Activated gamma-delta T cell (primary cell): ENCODE measurements around the gene SV2B.

Experiments
- DNase-seq: peaks from one replicate; lab custom pipeline; 2025; lab: John Stamatoyannopoulos, UW

The SV2B gene

GRCh38 chr15:91193378-91193720 is 93.3 kb downstream of the SV2B start:
- no peak for DNase-seq

- no peak for DNase-seq
Observed at GRCh38 chr15:91196127-91196526, 96.1 kb downstream of the SV2B start.

- DNase-seq = no peak
Observed at GRCh38 chr15:91196768-91197167, 96.7 kb downstream of the SV2B start.

GRCh38 chr15:91199511-91199910 is 99.5 kb downstream of the SV2B start:
- DNase-seq = no peak

GRCh38 chr15:91200101-91200754 is 100.2 kb downstream of the SV2B start:
- DNase-seq = no peak

GRCh38 chr15:91202510-91203102 is 102.5 kb downstream of the SV2B start:
- DNase-seq = no peak

GRCh38 chr15:91203619-91204203 is 103.7 kb downstream of the SV2B start:
- no peak for DNase-seq

GRCh38 chr15:91208371-91208770 is 108.3 kb downstream of the SV2B start:
- DNase-seq = no peak

GRCh38 chr15:91209318-91209717 is 109.3 kb downstream of the SV2B start:
- DNase-seq = no peak

- no peak for DNase-seq
Observed at GRCh38 chr15:91209726-91210125, 109.7 kb downstream of the SV2B start.

GRCh38 chr15:91214675-91215590 is 114.9 kb downstream of the SV2B start:
- no peak for DNase-seq

GRCh38 chr15:91216000-91216399 is 115.9 kb downstream of the SV2B start:
- no peak for DNase-seq

GRCh38 chr15:91219206-91219605 is 119.1 kb downstream of the SV2B start:
- DNase-seq = no peak

- no peak for DNase-seq
Observed at GRCh38 chr15:91222052-91222451, 122.0 kb downstream of the SV2B start.

GRCh38 chr15:91223863-91224262 is 123.8 kb downstream of the SV2B start:
- no peak for DNase-seq

- DNase-seq = no peak
Observed at GRCh38 chr15:91224755-91225380, 124.8 kb downstream of the SV2B start.

- no peak for DNase-seq
Observed at GRCh38 chr15:91225741-91226140, 125.7 kb downstream of the SV2B start.

- no peak for DNase-seq
Observed at GRCh38 chr15:91227117-91227516, 127.1 kb downstream of the SV2B start.

GRCh38 chr15:91227766-91228165 is 127.7 kb downstream of the SV2B start:
- DNase-seq = no peak

- DNase-seq = no peak
Observed at GRCh38 chr15:91228383-91228782, 128.3 kb downstream of the SV2B start.

- DNase-seq = no peak
Observed at GRCh38 chr15:91228890-91229289, 128.8 kb downstream of the SV2B start.

- no peak for DNase-seq
Observed at GRCh38 chr15:91231703-91232102, 131.6 kb downstream of the SV2B start.
